ENCODE results near the gene NACAD. TPM values are rescaled to one million over a fixed set of nuclear protein-coding genes. Genes with fewer than 3 reads are reported as not detected.
A peak's percentile ranks its signal among the peaks of the same experiment; 100 is the strongest.

The NACAD gene
- polyA plus RNA-seq, 1 donor from 2014 or later = 14.5 TPM

GRCh38 chr7:45075871-45076796, 12.6 kb downstream of the NACAD start:
- Histone ChIP-seq H3K9me3 (ENCODE audit: low read length) (no peaks in the 10 kb centered on the region), H3K4me2 (ENCODE audit: low read length) (no peak overlapping the region), H3K79me2 (replicated peaks; ENCODE audit: insufficient read depth, low read length) (no peaks in the 10 kb centered on the region), H3K9me2 (ENCODE audit: insufficient read depth, low read length) (no peaks in the 10 kb centered on the region), H3K36me3 (ENCODE audit: insufficient read depth, low read length) (peaks cover 3% of the 10 kb centered on the region), H3K27ac (ENCODE audit: low read length) (no peak overlapping the region), H4K20me1 (ENCODE audit: insufficient read depth) (no peaks in the 10 kb centered on the region), H3K4me3 (ENCODE audit: low read length) (no peak overlapping the region), H3K9ac (ENCODE audit: low read length) (no peak overlapping the region), H3K27me3 (ENCODE audit: insufficient read depth, low read depth, low read length) (no peaks in the 10 kb centered on the region), H2AFZ (ENCODE audit: low read depth, low read length) (no peak overlapping the region), H3F3A (ENCODE audit: insufficient read depth, low read length, poor library complexity, severe bottlenecking) (no peaks in the 10 kb centered on the region)
- no peak for TF ChIP-seq MXI1 (conservative IDR thresholded peaks at IDR 0.05; ENCODE audit: poor library complexity, severe bottlenecking)
- no peak for TF ChIP-seq REST (IDR thresholded peaks at IDR 0.05; ENCODE audit: borderline replicate concordance)
- peak; percentile 4 for TF ChIP-seq POLR2AphosphoS5 (IDR thresholded peaks at IDR 0.05)

- H3F3A ChIP-seq (ENCODE audit: insufficient read depth, low read length, poor library complexity, severe bottlenecking) = no peaks in the 10 kb centered on the region
- H3K27me3 ChIP-seq (ENCODE audit: insufficient read depth, low read depth, low read length) = no peaks in the 10 kb centered on the region
- TF ChIP-seq POLR2AphosphoS5 (IDR thresholded peaks at IDR 0.05) (no peak), REST (IDR thresholded peaks at IDR 0.05; ENCODE audit: borderline replicate concordance) (no peak), CTCF (IDR thresholded peaks at IDR 0.05; ENCODE audit: poor library complexity, severe bottlenecking) (no peak), EZH2 (IDR thresholded peaks at IDR 0.05; ENCODE audit: borderline replicate concordance, insufficient read depth, low read length, poor library complexity, severe bottlenecking) (no peak), TAF1 (IDR thresholded peaks at IDR 0.05; ENCODE audit: low read depth) (no peak), MXI1 (conservative IDR thresholded peaks at IDR 0.05; ENCODE audit: poor library complexity, severe bottlenecking) (no peak)
- no peak overlapping the region for H3K9ac ChIP-seq (ENCODE audit: low read length)
- no peaks in the 10 kb centered on the region for H3K9me2 ChIP-seq (ENCODE audit: insufficient read depth, low read length)
- H3K4me2 ChIP-seq (ENCODE audit: low read length) = no peak overlapping the region
- no peak overlapping the region for H3K27ac ChIP-seq (ENCODE audit: low read length)
- peaks cover 3% of the 10 kb centered on the region for H3K36me3 ChIP-seq (ENCODE audit: insufficient read depth, low read length)
- H3K4me3 ChIP-seq (ENCODE audit: low read length) = no peak overlapping the region
- no peaks in the 10 kb centered on the region for H4K20me1 ChIP-seq (ENCODE audit: insufficient read depth)
- H3K9me3 ChIP-seq (ENCODE audit: low read length) = no peaks in the 10 kb centered on the region
- no peak overlapping the region for H2AFZ ChIP-seq (ENCODE audit: low read depth, low read length)
- no peaks in the 10 kb centered on the region for H3K79me2 ChIP-seq (replicated peaks; ENCODE audit: insufficient read depth, low read length)
Observed at GRCh38 chr7:45075355-45075644, 13.5 kb downstream of the NACAD start.
